OCI-LY7 (cell line): ENCODE data around the gene ARTN.

Experiments
- CTCF ChIP-seq: fragments of 200-600 bp; sonication (generic); conservative IDR thresholded peaks from 2 replicates; pipeline ENCODE4 v1.5.1; 2014; ENCODE audit warnings: mild to moderate bottlenecking, antibody characterized with exemption, low read length, moderate library complexity, mixed read lengths
- EZH2phosphoT487 ChIP-seq: fragments of 200-600 bp; sonication (generic); IDR thresholded peaks from 2 replicates; pipeline ENCODE4 v1.6.1; 2018; ENCODE audit warnings: low read depth, borderline replicate concordance, mild to moderate bottlenecking, mixed run types, antibody characterized with exemption, low read length, moderate library complexity, mixed read lengths

- TF ChIP-seq CTCF (no peak; the same call in 1 of the 2 replicates), EZH2phosphoT487 (no peak)
These were observed 1.4 kb downstream of the ARTN start for GRCh38 chr1:43934986-43935324.
